Smooth muscle cell (in vitro differentiated cells): ENCODE measurements around the gene LMBR1L. TPM values are rescaled to one million over a fixed set of nuclear protein-coding genes. Genes with fewer than 3 reads are reported as not detected.
A peak's percentile ranks its signal among the peaks of the same experiment; 100 is the strongest.

Source experiments
- DNase-seq: peaks from one replicate; lab custom pipeline; 2025; ENCODE audit not compliant: unreplicated experiment; lab: John Stamatoyannopoulos, UW
- H2AFZ ChIP-seq: fragments of 200-600 bp; sonication (generic); 2 replicates; pipeline ENCODE4 v1.6.0; 2016; ENCODE audit warnings: antibody characterized with exemption, low read depth, mild to moderate bottlenecking
- H3F3A ChIP-seq: fragments of 200-600 bp; sonication (generic); 2 replicates; pipeline ENCODE4 v1.6.0; 2017; ENCODE audit warnings: antibody characterized with exemption, low read depth
- H3K27ac ChIP-seq: fragments of 200-600 bp; sonication (generic); 2 replicates; pipeline ENCODE4 v1.5.1; 2016; ENCODE audit warnings: low read depth, mild to moderate bottlenecking
- H3K27me3 ChIP-seq: fragments of 200-600 bp; sonication (generic); 2 replicates; pipeline ENCODE4 v1.6.1; 2016; ENCODE audit warnings: low read depth, mild to moderate bottlenecking
- H3K36me3 ChIP-seq: fragments of 200-600 bp; sonication (generic); 2 replicates; pipeline ENCODE4 v1.5.1; 2016; ENCODE audit warnings: low read depth
- H3K4me1 ChIP-seq: fragments of 200-600 bp; sonication (generic); 2 replicates; pipeline ENCODE4 v1.5.1; 2016; ENCODE audit warnings: low read depth
- H3K4me2 ChIP-seq: fragments of 200-600 bp; sonication (generic); 2 replicates; pipeline ENCODE4 v1.6.0; 2016; ENCODE audit warnings: mild to moderate bottlenecking
- H3K4me3 ChIP-seq: fragments of 200-600 bp; sonication (generic); 2 replicates; pipeline ENCODE4 v1.5.1; 2016; ENCODE audit warnings: mild to moderate bottlenecking
- H3K79me2 ChIP-seq: fragments of 200-600 bp; sonication (generic); 2 replicates; pipeline ENCODE4 v1.6.0; 2016; ENCODE audit warnings: low read depth, mild to moderate bottlenecking
- H3K9ac ChIP-seq: fragments of 200-600 bp; sonication (generic); 2 replicates; pipeline ENCODE4 v1.6.0; 2016; ENCODE audit warnings: low read depth
- H3K9me3 ChIP-seq: fragments of 200-600 bp; sonication (generic); replicated peaks from 2 replicates; pipeline ENCODE4 v1.5.1; 2016; ENCODE audit warnings: low read depth
- H4K20me1 ChIP-seq: fragments of 200-600 bp; sonication (generic); 2 replicates; pipeline ENCODE4 v1.6.0; 2016; ENCODE audit warnings: low read depth
- CTCF ChIP-seq: fragments of 200-600 bp; sonication (generic); IDR thresholded peaks from 2 replicates; pipeline ENCODE4 v1.5.1; 2017; ENCODE audit warnings: borderline replicate concordance, mild to moderate bottlenecking, antibody characterized with exemption; ENCODE audit not compliant: insufficient read depth, poor library complexity, severe bottlenecking
- WGBS: methylation state at CpG from one replicate; pipeline ENCODE4 v1.1.7; 2016; ENCODE audit warnings: low lambda C conversion rate; 5-methylcytosine and 5-hydroxymethylcytosine counted together
- polyA plus RNA-seq: library from polyadenylated mRNA; unstranded; fragments of >200 nt; fragmentation: Nextera tagmentation; extraction: Ambion mirVana; gene quantifications from 2 replicates; pipeline ENCODE4 v1.2.1, GENCODE V29; 2016
- total RNA-seq: library from RNA; depleted of rRNA; stranded (reverse); fragments of >200 nt; gene quantifications from 2 replicates; pipeline ENCODE4 v1.2.3, GENCODE V29; 2014

The LMBR1L gene
- total and polyA plus RNA-seq, 2 experiments from 2014 or later: 49.5 to 57.3 TPM

- H3K27me3 ChIP-seq: peaks cover 74% of the 10 kb centered on the region
Measured at GRCh38 chr12:49091056-49091835, 19.4 kb downstream of the LMBR1L start.

GRCh38 chr12:49089821-49090773 lies 20.6 kb downstream of the LMBR1L start:
- DNase-seq: no peak
- H2AFZ ChIP-seq: no peak overlapping the region
- WGBS: 8% methylated on average over 83 of the region's 88 CpGs
- H3K27ac ChIP-seq: no peak overlapping the region
- H4K20me1 ChIP-seq: no peaks in the 10 kb centered on the region
- peak; percentile 6 for TF ChIP-seq CTCF
- H3K4me1 ChIP-seq: peaks cover 33% of the 10 kb centered on the region
- H3K79me2 ChIP-seq: no peaks in the 10 kb centered on the region
- H3K36me3 ChIP-seq: no peaks in the 10 kb centered on the region
- no peaks in the 10 kb centered on the region for H3K9me3 ChIP-seq
- H3K4me3 ChIP-seq: peak overlapping the region; percentile 35
- no peak overlapping the region for H3K9ac ChIP-seq
- H3K4me2 ChIP-seq: peak overlapping the region; percentile 86
- peaks cover 67% of the 10 kb centered on the region for H3K27me3 ChIP-seq
- no peaks in the 10 kb centered on the region for H3F3A ChIP-seq

More at GRCh38 chr12:49091056-49091835, 19.4 kb downstream of the LMBR1L start:
- H3K9ac ChIP-seq: no peak overlapping the region
- no peak overlapping the region for H2AFZ ChIP-seq
- H3K9me3 ChIP-seq: no peaks in the 10 kb centered on the region
- no peaks in the 10 kb centered on the region for H3K79me2 ChIP-seq
- H3K4me1 ChIP-seq: peaks cover 33% of the 10 kb centered on the region
- TF ChIP-seq CTCF: no peak
- 69% methylated on average over 41 of the region's 41 CpGs for WGBS
- no peak for DNase-seq
- H4K20me1 ChIP-seq: peaks cover 3% of the 10 kb centered on the region
- H3F3A ChIP-seq: no peaks in the 10 kb centered on the region
- H3K36me3 ChIP-seq: no peaks in the 10 kb centered on the region
- no peak overlapping the region for H3K27ac ChIP-seq
- no peak overlapping the region for H3K4me3 ChIP-seq
- peak overlapping the region; percentile 86 for H3K4me2 ChIP-seq

GRCh38 chr12:49088932-49089330 lies 21.7 kb downstream of the LMBR1L start:
- no peak for DNase-seq
- Histone ChIP-seq H3K4me1 (peaks cover 27% of the 10 kb centered on the region), H3K79me2 (no peaks in the 10 kb centered on the region), H3K27me3 (peaks cover 56% of the 10 kb centered on the region), H3K4me2 (no peak overlapping the region), H3K9ac (no peak overlapping the region), H3K27ac (no peak overlapping the region), H4K20me1 (no peaks in the 10 kb centered on the region), H3K4me3 (no peak overlapping the region), H3F3A (no peaks in the 10 kb centered on the region), H2AFZ (no peak overlapping the region), H3K36me3 (no peaks in the 10 kb centered on the region), H3K9me3 (no peaks in the 10 kb centered on the region)
- WGBS: 75% methylated on average over 6 of the region's 6 CpGs
- no peak for TF ChIP-seq CTCF
